HFF-Myc (cell line): Measurements from ENCODE around the gene PLD5.

ENCODE experiments used
- DNase-seq: peaks from one replicate; pipeline ENCODE4 v3.0.0-alpha.2; 2011; ENCODE audit warnings: low read depth; ENCODE audit errors: extremely low read depth
- H3K4me3 ChIP-seq: replicated peaks from 2 replicates; pipeline ENCODE4 v1.5.1; 2011; ENCODE audit warnings: low read depth, mild to moderate bottlenecking, control low read depth, low read length
- TF ChIP-seq, protein P1 (sequence below): IDR thresholded peaks from 2 replicates; pipeline ENCODE4 v1.5.1; 2012; ENCODE audit warnings: mild to moderate bottlenecking, low read depth, low read length, control low read depth; ENCODE audit errors: missing control alignments

The PLD5 gene

DNA sequence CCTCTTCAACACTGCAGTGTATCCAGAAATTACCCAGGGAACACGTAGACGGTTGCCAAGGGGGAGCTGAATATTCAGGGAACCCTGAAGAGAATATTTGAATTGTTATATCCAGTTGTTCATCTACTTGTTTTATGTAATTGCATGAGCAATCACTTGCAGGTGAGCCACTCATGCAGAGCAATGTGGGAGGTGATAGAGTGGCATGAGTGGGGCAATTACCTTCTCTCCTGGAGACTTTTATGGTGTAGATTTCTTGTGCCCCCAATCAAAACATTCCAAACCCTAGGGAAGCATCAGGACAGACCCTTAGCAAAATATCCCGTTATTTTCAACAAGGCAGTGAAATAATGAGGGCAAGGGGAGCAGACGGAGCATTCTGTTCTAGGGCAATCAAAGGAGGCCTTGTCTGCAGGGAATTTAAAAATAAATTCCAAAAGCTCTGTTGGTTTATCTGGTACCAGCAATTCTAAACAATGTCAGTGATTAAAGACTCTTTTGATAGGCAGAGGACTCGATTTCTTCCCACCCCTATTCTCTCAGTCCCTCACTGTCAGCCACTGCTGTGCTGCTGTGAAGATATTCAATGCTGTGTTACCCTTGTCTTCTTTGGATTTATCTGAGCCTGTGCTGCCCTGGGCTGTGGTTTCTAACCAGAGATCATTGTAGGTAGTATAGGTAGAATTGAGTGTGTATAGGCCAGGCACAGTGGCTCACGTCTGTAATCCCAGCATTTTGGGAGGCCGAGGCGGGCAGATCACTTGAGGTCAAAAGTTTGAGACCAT lies 345.4 kb downstream of the PLD5 start:
- H3K4me3 ChIP-seq = no peak overlapping the region
- TF ChIP-seq, protein P1, sequence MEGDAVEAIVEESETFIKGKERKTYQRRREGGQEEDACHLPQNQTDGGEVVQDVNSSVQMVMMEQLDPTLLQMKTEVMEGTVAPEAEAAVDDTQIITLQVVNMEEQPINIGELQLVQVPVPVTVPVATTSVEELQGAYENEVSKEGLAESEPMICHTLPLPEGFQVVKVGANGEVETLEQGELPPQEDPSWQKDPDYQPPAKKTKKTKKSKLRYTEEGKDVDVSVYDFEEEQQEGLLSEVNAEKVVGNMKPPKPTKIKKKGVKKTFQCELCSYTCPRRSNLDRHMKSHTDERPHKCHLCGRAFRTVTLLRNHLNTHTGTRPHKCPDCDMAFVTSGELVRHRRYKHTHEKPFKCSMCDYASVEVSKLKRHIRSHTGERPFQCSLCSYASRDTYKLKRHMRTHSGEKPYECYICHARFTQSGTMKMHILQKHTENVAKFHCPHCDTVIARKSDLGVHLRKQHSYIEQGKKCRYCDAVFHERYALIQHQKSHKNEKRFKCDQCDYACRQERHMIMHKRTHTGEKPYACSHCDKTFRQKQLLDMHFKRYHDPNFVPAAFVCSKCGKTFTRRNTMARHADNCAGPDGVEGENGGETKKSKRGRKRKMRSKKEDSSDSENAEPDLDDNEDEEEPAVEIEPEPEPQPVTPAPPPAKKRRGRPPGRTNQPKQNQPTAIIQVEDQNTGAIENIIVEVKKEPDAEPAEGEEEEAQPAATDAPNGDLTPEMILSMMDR = no peak
- DNase-seq = no peak

DNA sequence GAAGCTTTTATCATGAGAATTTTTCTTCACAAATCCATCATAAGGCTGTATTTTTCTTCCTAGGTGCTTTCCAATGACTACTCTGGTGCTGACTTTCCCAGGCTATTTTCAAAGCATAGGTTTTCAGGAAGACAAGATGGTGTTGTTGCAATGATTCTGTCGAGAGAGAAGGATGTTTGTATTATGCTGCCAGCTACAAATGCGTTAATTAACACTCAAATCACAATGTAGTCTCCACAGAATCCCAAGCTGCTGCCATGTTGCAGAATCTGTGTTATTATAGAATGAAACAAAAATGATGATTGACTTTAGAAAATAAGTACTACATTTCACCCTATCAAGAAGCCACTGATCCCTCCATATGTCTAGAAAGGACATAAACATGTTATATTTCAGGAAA lies 346.1 kb downstream of the PLD5 start:
- no peak for DNase-seq
- TF ChIP-seq, protein P1 = no peak
- H3K4me3 ChIP-seq = no peak overlapping the region

DNA sequence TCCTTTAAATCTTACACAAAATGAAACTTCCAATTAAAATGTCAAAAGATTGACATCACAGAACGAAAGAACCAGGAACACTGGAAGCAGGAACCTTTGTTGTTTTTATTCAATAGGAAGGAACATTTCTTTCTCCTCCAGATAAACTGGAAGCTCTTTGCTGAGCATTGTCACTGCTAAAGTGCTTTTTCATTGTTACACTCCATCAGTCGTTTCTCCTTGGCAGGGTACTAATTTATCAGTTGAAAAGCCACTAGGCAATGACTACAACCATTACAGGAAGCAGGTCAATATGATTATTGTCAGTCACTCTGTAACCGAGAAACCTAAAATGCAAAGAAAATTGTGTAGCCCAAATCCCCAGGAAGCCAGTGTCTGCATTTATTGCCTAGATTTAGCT lies 362.4 kb downstream of the PLD5 start:
- no peak for DNase-seq
- no peak overlapping the region for H3K4me3 ChIP-seq
- TF ChIP-seq, protein P1 = no peak

DNA sequence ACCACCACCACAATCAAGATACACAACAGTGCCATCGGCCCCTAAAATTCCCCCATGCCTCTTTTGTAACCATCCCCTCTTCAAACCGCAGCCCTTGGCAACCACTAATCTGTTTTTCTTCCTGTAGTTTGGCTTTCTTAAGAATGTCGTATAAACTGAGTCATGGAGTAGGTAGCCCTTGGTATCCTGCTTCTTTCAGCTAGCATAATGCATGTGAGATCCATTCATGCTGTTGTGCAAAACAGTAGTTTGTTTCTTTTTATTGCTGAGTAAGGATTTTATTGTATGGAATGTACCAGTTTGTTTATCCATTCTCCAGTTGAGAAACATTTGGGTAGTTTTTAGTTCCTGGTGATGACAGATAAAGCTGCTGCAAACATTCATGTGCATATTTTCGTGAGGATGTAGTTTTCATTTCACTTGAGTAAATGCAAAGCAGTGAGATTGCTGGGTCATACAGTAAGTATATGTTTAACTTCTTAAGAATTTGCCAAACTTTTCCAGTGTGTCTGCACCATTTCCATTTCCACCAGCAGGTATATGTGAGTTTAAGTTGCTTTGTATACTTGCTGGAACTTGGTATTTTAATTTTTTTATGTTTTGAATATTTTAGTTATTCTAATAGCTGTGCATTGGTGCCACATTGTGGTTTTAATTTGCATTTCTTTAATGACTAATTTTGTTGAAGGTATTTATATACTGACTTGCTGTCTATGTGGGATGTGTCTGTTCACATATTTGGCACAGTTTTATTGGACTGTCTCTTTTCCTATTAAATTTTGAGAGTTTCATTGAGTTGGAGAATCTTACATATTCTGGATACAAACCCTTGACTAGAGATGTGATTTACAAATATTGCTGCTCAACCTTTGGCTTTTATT lies 377.2 kb downstream of the PLD5 start:
- TF ChIP-seq, protein P1 = no peak
- no peak overlapping the region for H3K4me3 ChIP-seq
- no peak for DNase-seq

DNA sequence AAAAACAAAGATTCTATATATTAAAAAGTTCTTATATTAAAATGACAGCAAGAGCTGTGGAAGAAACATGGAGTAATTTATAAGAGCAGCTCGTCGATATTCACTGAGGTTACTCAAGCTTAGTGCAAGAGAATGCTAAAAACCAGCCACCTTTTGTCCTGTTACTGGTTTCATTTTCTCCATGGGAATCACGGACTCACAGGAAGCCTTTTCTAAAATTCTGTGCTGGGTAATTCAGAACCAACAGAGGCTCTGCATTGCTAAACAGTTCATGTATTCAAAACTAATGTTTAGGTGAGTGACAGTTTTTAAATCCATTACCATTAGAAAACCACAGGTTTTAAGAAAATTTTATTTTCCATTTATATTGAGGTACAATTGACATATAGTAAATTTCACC lies 377.8 kb downstream of the PLD5 start:
- no peak for DNase-seq
- TF ChIP-seq, protein P1 = no peak

DNA sequence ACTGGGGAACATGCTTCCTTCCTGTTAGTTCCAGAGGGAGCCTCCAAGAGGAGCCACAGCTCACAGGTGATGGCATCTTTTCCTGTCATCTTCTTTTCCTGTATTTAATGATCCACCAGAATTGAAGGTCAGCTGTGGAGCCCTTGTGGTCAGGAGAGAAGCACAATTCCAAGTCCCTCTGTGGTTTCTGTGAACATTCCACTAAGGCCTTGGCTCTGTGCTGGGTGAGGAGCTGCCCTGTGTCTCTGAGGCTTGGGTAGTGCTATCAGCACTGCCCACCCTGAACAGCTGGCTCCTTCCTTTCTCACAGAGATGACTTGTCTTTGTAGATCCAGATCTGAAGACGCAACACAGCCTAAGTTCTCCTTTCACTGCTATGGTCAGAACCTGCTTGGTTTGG lies 383.7 kb downstream of the PLD5 start:
- TF ChIP-seq, protein P1 = no peak
- H3K4me3 ChIP-seq = no peak overlapping the region
- no peak for DNase-seq

More for the DNA sequence above, 377.8 kb downstream of the PLD5 start:
- H3K4me3 ChIP-seq = no peak overlapping the region
